AG10803 (cell line): Measurements from ENCODE around the gene FXYD4.

ENCODE experiments used
- DNase-seq: peaks from one replicate; pipeline ENCODE4 v3.0.0; 2010; ENCODE audit warnings: low read depth
- H3K4me3 ChIP-seq: 2 replicates; pipeline ENCODE4 v1.5.1; 2011; ENCODE audit warnings: mild to moderate bottlenecking, low read length, control low read depth
- TF ChIP-seq, protein P1 (sequence below): conservative IDR thresholded peaks from 2 replicates; pipeline ENCODE4 v1.5.1; 2011; ENCODE audit warnings: mild to moderate bottlenecking, low read length, control low read depth, inconsistent platforms

FXYD4 gene

DNA sequence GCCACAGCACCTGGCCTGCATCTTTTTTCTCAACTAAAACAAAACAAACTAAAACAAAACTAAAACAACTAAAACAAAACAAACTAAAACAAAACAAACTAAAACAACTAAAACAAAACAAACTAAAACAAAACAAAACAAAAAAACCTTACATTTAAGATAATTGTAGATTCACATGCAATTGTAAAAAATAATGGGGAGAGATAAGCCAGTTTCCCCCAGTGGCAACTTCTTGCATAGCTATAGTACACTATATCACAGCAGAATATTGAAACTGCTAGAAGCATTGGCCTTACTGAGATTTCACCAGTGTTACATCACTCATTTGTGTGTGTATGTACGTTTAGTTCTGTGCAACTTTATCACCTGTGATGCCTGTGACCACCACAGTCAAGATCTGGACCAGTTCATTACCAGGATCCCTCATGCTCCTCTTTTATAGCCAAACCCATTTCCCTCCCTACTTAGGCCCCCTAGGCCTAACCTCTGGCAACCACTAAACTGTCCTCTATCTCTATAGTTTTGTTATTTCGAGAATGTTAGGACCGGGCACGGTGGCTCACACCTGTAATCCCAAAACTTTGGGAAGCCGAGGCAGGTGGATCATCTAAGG, 9.3 kb downstream of the FXYD4 start:
- peak; percentile 48 for DNase-seq
- H3K4me3 ChIP-seq: no peak overlapping the region
- TF ChIP-seq, protein P1, sequence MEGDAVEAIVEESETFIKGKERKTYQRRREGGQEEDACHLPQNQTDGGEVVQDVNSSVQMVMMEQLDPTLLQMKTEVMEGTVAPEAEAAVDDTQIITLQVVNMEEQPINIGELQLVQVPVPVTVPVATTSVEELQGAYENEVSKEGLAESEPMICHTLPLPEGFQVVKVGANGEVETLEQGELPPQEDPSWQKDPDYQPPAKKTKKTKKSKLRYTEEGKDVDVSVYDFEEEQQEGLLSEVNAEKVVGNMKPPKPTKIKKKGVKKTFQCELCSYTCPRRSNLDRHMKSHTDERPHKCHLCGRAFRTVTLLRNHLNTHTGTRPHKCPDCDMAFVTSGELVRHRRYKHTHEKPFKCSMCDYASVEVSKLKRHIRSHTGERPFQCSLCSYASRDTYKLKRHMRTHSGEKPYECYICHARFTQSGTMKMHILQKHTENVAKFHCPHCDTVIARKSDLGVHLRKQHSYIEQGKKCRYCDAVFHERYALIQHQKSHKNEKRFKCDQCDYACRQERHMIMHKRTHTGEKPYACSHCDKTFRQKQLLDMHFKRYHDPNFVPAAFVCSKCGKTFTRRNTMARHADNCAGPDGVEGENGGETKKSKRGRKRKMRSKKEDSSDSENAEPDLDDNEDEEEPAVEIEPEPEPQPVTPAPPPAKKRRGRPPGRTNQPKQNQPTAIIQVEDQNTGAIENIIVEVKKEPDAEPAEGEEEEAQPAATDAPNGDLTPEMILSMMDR: peak; percentile 34

DNA sequence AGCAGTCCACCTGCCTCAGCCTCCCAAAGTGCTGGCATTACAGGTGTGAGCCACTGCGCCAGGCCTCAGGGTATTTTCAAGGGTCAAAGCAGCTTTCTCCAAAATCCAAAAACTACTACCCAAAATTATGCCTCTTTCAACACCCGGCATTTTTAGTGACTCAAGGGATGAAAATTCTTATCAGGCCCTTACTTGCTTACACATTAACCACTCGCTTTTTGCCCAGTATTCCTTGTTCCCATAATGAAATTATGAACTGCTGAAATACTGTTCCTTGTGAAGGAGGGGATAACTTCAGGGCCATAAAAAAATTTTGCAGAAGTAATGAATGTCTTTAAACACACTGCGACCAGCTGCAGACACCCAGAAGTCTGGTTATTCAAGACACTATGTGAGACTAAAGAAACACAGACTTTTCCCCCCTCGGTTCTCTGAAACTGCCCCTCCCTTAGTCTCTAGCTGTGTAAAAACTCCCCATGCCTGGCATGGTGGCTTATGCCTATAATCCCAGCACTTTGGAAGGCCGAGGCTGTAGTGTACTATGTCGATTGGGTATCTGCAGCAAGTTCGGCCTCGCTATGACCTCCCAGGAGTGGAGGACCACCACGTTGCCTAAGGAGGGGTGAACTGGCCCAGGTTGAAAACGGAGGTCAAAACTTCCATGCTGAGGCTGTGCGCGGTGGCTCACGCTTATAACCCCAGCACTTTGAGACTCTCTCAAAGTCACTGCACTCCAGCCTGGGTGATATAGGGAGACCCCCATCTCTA, 12.0 kb downstream of the FXYD4 start:
- DNase-seq: peak; percentile 40
- TF ChIP-seq, protein P1: no peak
- H3K4me3 ChIP-seq: no peak overlapping the region

DNA sequence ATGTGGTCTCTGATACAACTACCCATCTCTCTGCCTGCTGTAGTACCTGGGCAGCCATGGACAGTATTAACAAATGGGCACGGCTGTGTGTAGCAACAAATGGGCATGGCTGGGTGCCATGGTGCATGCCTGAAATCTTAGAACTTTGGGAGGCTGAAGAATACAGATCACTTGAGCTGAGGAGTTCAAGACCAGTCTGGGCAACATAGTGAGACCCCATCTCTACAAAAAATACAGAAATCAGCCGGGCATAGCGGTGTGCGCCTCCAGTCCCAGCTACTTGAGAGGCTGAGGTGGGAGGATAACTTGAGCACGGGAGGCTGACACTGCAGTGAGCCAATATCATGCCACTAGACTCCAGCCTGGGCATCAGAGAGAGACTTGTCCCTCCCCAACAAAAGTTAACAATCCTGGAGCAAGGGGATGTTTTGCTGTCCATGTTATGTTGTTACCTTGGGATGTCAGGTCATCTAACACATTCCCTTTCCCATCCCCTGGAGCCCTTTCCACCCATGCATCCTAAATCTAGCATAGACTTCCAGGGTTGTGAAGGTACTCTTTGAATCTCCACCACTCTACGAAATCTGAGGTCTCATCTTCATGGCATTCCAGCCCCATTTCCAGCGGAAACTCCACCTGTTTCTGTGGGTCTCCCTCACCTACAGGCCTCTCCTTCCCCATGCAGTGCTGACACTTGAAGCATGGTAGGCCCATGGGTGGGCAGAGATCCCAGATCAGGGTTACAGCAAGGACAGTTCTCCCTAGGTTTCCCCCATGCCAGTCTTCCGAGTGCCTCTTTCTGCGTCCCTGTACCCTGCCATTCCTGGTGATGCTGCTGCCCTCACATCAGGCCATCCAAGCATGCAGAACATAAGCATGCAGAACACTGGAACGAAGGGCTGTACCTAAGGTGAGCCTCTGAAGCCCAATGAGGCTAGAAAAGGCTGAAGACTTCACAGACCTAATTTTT, 13.1 kb downstream of the FXYD4 start:
- DNase-seq: no peak
- TF ChIP-seq, protein P1: no peak
- no peak overlapping the region for H3K4me3 ChIP-seq

DNA sequence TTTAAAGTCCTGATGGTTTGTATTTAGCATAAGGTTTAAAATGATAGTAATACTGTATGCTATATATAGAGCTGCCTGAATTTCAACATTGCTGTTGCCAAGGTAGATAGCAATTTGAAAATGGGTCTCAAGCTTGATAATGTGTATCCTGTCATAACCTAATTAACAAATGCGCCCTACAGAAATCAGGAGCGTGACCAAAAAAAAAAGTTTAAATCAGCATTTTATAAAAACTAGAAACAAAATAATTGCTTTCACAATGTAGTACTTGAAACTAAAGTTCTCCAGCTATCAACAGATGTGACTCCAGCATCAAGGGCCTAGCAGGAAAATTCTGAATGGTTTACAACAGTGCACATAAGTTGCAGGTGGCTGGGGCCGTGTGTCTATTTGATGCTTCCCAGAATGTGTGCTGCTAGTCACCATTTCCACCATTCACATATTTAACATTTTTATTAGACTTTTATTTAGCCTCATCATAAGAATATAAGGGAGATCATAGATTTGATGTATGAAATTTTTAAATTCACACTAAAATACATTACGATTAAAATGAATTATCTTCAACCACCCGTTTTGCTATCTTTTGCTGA, 14.1 kb downstream of the FXYD4 start:
- H3K4me3 ChIP-seq: no peak overlapping the region
- DNase-seq: no peak
- TF ChIP-seq, protein P1: no peak

DNA sequence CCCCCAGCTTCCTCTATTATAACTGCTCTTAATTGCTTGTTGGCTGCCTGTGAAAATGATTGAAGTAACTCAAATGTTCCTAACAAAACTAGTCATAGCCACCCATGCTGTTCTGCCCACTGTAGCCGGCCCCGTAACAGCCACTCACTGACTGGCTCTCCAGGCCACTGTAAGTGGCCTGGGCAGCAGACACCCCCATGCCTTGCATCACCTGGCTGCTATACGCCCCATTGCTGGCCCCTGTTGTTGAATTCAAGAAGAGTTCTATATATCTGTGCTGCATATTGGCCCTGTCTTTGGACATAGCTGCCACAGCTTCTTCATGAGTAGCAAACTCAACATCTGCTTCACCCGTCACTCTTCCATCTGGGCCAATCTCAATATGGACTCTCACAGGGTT, 15.1 kb downstream of the FXYD4 start:
- TF ChIP-seq, protein P1: no peak
- H3K4me3 ChIP-seq: no peak overlapping the region
- DNase-seq: no peak

DNA sequence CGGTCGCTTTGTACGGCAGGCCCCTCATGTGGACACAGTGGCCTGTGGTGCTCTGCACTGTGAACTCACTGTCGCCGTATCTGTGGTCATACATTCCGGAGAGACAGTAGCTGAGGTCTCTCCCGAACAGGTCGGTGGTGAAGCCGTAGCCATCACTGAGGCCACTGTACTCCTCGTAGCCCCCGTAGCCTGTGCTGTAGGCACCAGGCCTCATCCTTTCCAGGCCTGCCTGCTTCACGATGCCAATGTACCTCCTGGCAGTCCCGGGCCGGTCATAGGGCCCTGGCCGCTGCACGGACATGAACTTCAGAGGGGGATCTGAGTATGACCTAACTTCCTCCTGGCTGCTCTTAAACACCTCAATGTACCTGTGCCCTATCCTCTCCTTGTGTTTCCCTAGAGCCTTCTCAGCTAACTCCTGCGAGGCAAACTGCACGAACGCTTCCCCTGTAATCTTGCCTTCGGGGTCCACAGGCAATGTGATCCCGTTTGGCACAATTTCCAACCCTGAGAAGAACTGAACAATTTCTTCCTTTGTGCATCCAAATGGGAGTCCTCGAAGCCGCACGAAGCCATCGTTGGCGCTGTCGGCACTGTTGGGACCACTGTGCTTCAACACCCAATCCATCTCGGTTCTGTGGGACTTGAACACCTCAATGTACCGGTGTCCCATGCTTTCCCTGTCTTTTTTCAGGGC, 15.7 kb downstream of the FXYD4 start:
- DNase-seq: no peak
- TF ChIP-seq, protein P1: no peak

More for the DNA sequence above, 15.7 kb downstream of the FXYD4 start:
- H3K4me3 ChIP-seq: no peak overlapping the region
